RWPE2 (cell line): Measurements from ENCODE around the gene GPR155.
A peak's percentile ranks its signal among the peaks of the same experiment; 100 is the strongest.
"Not testable (repeated sequence)": the region's sequence is repeated elsewhere in the genome, so short reads cannot be mapped to it uniquely, and the experiment has no call there.

Source experiments
- ATAC-seq: fragments of 200-7000 bp; cut with Tn5 transposase; 3 replicates; pipeline ENCODE4 v1.9.1; 2021; ENCODE audit warnings: low read depth
- DNase-seq: peaks from one replicate; pipeline ENCODE4 v3.0.0-alpha.2; 2020; ENCODE audit warnings: low spot score
- H3K27ac ChIP-seq: fragments of 450-650 bp; 2 replicates; pipeline ENCODE4 v1.5.1; 2017; ENCODE audit warnings: mild to moderate bottlenecking; ENCODE audit not compliant: poor library complexity, severe bottlenecking
- H3K27me3 ChIP-seq: fragments of 250-450 bp; sonication (Bioruptor Pico); 2 replicates; pipeline ENCODE4 v1.5.1; 2021; ENCODE audit warnings: mild to moderate bottlenecking, moderate library complexity; ENCODE audit not compliant: insufficient read depth, poor library complexity, severe bottlenecking
- H3K36me3 ChIP-seq: fragments of 250-450 bp; sonication (Bioruptor Pico); 2 replicates; pipeline ENCODE4 v1.5.1; 2020; ENCODE audit warnings: low read depth, mild to moderate bottlenecking, moderate library complexity
- H3K4me1 ChIP-seq: fragments of 250-450 bp; sonication (Bioruptor Pico); 2 replicates; pipeline ENCODE4 v1.5.1; 2021; ENCODE audit warnings: mild to moderate bottlenecking, moderate library complexity; ENCODE audit not compliant: insufficient read depth, poor library complexity, severe bottlenecking
- H3K4me3 ChIP-seq: fragments of 250-450 bp; sonication (Bioruptor Pico); 2 replicates; pipeline ENCODE4 v1.5.1; 2021; ENCODE audit warnings: mild to moderate bottlenecking, moderate library complexity; ENCODE audit not compliant: severe bottlenecking
- H3K9me3 ChIP-seq: fragments of 250-450 bp; sonication (Bioruptor Pico); 2 replicates; pipeline ENCODE4 v1.5.1; 2021; ENCODE audit warnings: mild to moderate bottlenecking, moderate library complexity; ENCODE audit not compliant: severe bottlenecking
- TF ChIP-seq, protein P1 (sequence below): fragments of 450-650 bp; IDR thresholded peaks from one replicate; pipeline ENCODE4 v1.5.1; 2017; ENCODE audit warnings: mild to moderate bottlenecking, moderate library complexity; ENCODE audit not compliant: poor library complexity, severe bottlenecking

Gene GPR155

DNA sequence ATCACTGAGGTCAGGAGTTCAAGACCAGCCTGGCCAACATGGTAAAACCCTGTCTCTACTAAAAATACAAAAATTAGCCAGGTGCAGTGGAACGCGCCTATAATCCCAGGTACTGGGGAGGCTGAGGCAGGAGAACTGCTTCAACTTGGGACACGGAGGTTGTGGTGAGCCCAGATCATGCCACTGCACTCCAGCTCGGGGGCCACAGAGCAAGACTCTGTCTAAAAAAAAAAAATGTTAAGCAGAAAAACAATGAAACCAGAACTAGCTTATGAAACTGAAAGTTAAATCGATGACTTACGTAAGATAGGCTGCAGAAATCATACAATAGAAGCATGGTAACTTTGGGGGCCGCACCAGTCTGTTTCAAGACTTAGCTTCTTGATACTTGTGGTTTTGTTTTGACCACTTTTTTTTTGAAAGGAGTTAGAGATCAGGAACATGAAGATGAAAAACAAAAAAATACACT, 6.2 kb upstream of the GPR155 start:
- DNase-seq (no peak), ATAC-seq (no peak)
- Histone ChIP-seq H3K36me3 (no peaks in the 10 kb centered on the region), H3K9me3 (no peaks in the 10 kb centered on the region), H3K4me3 (no peak overlapping the region), H3K27me3 (no peaks in the 10 kb centered on the region), H3K4me1 (no peaks in the 10 kb centered on the region), H3K27ac (no peak overlapping the region)
- TF ChIP-seq, protein P1, sequence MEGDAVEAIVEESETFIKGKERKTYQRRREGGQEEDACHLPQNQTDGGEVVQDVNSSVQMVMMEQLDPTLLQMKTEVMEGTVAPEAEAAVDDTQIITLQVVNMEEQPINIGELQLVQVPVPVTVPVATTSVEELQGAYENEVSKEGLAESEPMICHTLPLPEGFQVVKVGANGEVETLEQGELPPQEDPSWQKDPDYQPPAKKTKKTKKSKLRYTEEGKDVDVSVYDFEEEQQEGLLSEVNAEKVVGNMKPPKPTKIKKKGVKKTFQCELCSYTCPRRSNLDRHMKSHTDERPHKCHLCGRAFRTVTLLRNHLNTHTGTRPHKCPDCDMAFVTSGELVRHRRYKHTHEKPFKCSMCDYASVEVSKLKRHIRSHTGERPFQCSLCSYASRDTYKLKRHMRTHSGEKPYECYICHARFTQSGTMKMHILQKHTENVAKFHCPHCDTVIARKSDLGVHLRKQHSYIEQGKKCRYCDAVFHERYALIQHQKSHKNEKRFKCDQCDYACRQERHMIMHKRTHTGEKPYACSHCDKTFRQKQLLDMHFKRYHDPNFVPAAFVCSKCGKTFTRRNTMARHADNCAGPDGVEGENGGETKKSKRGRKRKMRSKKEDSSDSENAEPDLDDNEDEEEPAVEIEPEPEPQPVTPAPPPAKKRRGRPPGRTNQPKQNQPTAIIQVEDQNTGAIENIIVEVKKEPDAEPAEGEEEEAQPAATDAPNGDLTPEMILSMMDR, result no peak

DNA sequence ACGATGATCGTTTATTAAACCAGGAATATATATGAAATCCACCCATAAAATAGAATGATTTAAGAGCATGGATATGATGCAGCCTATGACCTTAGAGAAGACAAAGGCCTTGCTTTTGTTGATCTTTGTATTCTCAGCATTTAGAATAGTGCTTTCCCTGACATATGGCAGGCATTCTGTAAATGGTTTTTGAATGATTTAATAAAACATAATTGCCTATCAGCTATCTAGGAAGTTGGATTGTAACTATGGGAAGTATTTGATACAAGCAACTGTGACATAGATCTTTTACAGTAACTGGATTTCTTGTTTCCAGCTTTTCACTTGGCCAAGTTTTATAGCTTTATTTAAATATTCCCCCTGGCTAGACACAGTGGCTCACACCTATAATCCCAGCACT, 5.1 kb upstream of the GPR155 start:
- Histone ChIP-seq H3K4me3 (no peak overlapping the region), H3K27me3 (no peaks in the 10 kb centered on the region), H3K36me3 (no peaks in the 10 kb centered on the region), H3K4me1 (no peaks in the 10 kb centered on the region), H3K9me3 (no peaks in the 10 kb centered on the region), H3K27ac (no peak overlapping the region)
- no peak for DNase-seq
- TF ChIP-seq, protein P1, result no peak
- no peak for ATAC-seq

DNA sequence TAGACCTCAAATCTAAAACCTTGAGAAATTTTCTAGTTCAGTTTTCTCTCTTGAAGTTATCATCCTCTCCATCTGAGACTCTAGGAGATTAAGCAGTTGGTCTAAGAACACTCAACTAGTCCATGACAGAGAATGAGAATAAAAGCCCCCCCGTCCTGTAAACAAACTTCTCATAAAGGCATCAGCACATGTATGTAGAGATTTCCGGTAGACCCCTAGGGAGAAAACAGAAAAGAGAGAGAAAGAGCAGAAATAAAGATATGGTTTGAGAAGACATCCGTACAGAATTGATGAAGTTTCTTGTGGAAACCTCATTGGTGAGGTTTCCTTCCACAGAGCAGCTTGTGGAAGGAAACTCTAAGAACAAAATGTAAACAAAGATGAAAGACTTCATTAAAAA, 3.2 kb upstream of the GPR155 start:
- Histone ChIP-seq H3K27me3 (no peaks in the 10 kb centered on the region), H3K27ac (no peak overlapping the region), H3K36me3 (no peaks in the 10 kb centered on the region), H3K4me3 (no peak overlapping the region), H3K4me1 (no peaks in the 10 kb centered on the region), H3K9me3 (no peaks in the 10 kb centered on the region)
- DNase-seq (no peak), ATAC-seq (no peak)
- TF ChIP-seq, protein P1, result no peak

DNA sequence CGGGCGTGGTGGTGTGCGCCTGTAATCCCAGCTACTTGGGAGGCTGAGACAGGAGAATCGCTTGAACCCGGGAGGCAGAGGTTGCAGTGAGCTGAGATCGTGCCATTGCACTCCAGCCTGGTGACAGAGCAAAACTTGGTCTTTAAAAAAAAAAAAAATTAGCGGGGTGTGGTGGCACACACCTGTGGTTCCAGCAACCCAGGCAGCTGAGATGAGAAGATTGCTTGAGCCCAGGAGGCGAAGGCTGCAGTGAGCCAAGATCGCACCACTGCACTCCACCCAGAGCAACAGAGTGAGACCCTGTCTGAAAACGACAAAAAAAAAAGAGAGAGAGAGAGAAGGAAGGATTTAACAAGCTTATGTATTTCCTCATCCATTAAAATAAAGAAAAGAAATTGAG, 2.7 kb upstream of the GPR155 start:
- ATAC-seq, H3K27ac ChIP-seq, DNase-seq, H3K4me3 ChIP-seq, H3K9me3 ChIP-seq, H3K36me3 ChIP-seq, H3K4me1 ChIP-seq, H3K27me3 ChIP-seq: not testable (repeated sequence)

DNA sequence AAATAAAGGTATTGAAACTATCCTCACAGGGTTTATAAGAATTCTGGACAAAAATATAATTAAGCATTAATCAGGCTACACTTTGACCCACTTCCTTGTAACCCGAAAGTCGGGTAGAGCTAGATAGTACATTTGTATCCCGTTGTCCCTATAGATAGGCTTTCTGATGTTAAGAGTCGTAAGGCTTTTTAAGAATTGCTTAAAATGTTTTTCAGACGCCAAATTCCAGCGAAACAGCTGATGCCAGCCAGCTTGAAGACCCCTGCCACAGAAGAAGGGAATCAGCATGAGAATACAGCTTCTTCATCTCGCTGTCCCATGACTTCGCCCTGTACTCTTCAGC, 962 bp upstream of the GPR155 start:
- peaks cover 2% of the 10 kb centered on the region for H3K9me3 ChIP-seq
- H3K36me3 ChIP-seq, result no peaks in the 10 kb centered on the region
- TF ChIP-seq, protein P1, result no peak
- no peaks in the 10 kb centered on the region for H3K27me3 ChIP-seq
- peak overlapping the region; percentile 52 for H3K4me3 ChIP-seq
- no peak for DNase-seq
- peak overlapping the region; percentile 29 for H3K27ac ChIP-seq
- ATAC-seq, result no peak
- no peaks in the 10 kb centered on the region for H3K4me1 ChIP-seq
